DOHH2 (cell line): ENCODE measurements around the gene POMZP3.
"Not testable (repeated sequence)": the region's sequence is repeated elsewhere in the genome, so short reads cannot be mapped to it uniquely, and the experiment has no call there.

Experiments used
- H3F3A ChIP-seq: fragments of 200-600 bp; sonication (generic), shearing (Covaris generic); 2 replicates; pipeline ENCODE4 v1.6.0; 2016; ENCODE audit warnings: antibody characterized with exemption, mild to moderate bottlenecking; ENCODE audit not compliant: control insufficient read depth, insufficient read depth
- H3K27ac ChIP-seq: fragments of 200-600 bp; sonication (generic); 2 replicates; pipeline ENCODE4 v1.5.1; 2014; ENCODE audit warnings: low read depth, mild to moderate bottlenecking, low read length, moderate library complexity
- H3K27me3 ChIP-seq: fragments of 200-600 bp; sonication (generic); 2 replicates; pipeline ENCODE4 v1.6.1; 2014; ENCODE audit warnings: mild to moderate bottlenecking, low read length, mixed read lengths; ENCODE audit not compliant: control insufficient read depth
- H3K36me3 ChIP-seq: fragments of 200-600 bp; sonication (generic); 2 replicates; pipeline ENCODE4 v1.6.1; 2014; ENCODE audit warnings: mild to moderate bottlenecking, low read length, moderate library complexity, mixed read lengths; ENCODE audit not compliant: control insufficient read depth
- H3K4me1 ChIP-seq: fragments of 200-600 bp; sonication (generic); 2 replicates; pipeline ENCODE4 v1.6.1; 2014; ENCODE audit warnings: mild to moderate bottlenecking, low read length, mixed read lengths; ENCODE audit not compliant: control insufficient read depth
- H3K4me2 ChIP-seq: fragments of 200-600 bp; sonication (generic); 2 replicates; pipeline ENCODE4 v1.6.0; 2014; ENCODE audit warnings: mild to moderate bottlenecking, low read length, moderate library complexity
- H3K4me3 ChIP-seq: fragments of 200-600 bp; sonication (generic); 2 replicates; pipeline ENCODE4 v1.5.1; 2014; ENCODE audit warnings: mild to moderate bottlenecking, low read length, mixed read lengths
- H3K79me2 ChIP-seq: fragments of 200-600 bp; sonication (generic); 2 replicates; pipeline ENCODE4 v1.6.1; 2014; ENCODE audit warnings: mild to moderate bottlenecking, low read length, mixed read lengths; ENCODE audit not compliant: control insufficient read depth
- H3K9me2 ChIP-seq: fragments of 200-600 bp; sonication (generic); replicated peaks from 2 replicates; pipeline ENCODE4 v1.6.1; 2014; ENCODE audit warnings: mild to moderate bottlenecking, low read length, mixed read lengths; ENCODE audit not compliant: control insufficient read depth
- H3K9me3 ChIP-seq: fragments of 200-600 bp; sonication (generic); 2 replicates; pipeline ENCODE4 v1.6.1; 2014; ENCODE audit warnings: antibody characterized with exemption, low read length, mixed read lengths; ENCODE audit not compliant: control insufficient read depth, insufficient read depth
- H4K20me1 ChIP-seq: fragments of 200-600 bp; sonication (generic); 2 replicates; pipeline ENCODE4 v1.6.0; 2014; ENCODE audit warnings: low read depth, mild to moderate bottlenecking, antibody characterized with exemption, low read length, moderate library complexity; ENCODE audit not compliant: control insufficient read depth, insufficient read depth
- CTCF ChIP-seq: fragments of 200-600 bp; sonication (generic); IDR thresholded peaks from one replicate; pipeline ENCODE4 v1.5.1; 2014; ENCODE audit warnings: antibody characterized with exemption, mild to moderate bottlenecking, low read depth, low read length; ENCODE audit not compliant: poor library complexity, severe bottlenecking

The POMZP3 gene

GRCh38 chr7:76637061-76637691 is 10.1 kb upstream of the POMZP3 start:
- not testable (repeated sequence) for H3K9me3 ChIP-seq, H3K9me2 ChIP-seq, H4K20me1 ChIP-seq, H3F3A ChIP-seq, H3K27me3 ChIP-seq, H3K4me3 ChIP-seq, H3K4me1 ChIP-seq, H3K36me3 ChIP-seq, H3K27ac ChIP-seq, H3K4me2 ChIP-seq, H3K79me2 ChIP-seq
- TF ChIP-seq CTCF, result peak; percentile 57

- H3K4me1 ChIP-seq, H3K9me3 ChIP-seq, H4K20me1 ChIP-seq, H3K27me3 ChIP-seq, H3K9me2 ChIP-seq, H3K27ac ChIP-seq, H3F3A ChIP-seq: not testable (repeated sequence)
- Histone ChIP-seq H3K36me3 (peaks cover 14% of the 10 kb centered on the region), H3K79me2 (peaks cover 13% of the 10 kb centered on the region), H3K4me3 (peak overlapping the region; percentile 82), H3K4me2 (peak overlapping the region; percentile 76)
These were observed 498 bp downstream of the POMZP3 start for GRCh38 chr7:76626581-76626980.

- not testable (repeated sequence) for H4K20me1 ChIP-seq, H3K27ac ChIP-seq, H3F3A ChIP-seq, H3K36me3 ChIP-seq, H3K9me2 ChIP-seq, H3K27me3 ChIP-seq, H3K4me2 ChIP-seq, H3K4me1 ChIP-seq, H3K4me3 ChIP-seq, H3K9me3 ChIP-seq, H3K79me2 ChIP-seq
These were observed 7.5 kb downstream of the POMZP3 start for GRCh38 chr7:76619439-76620190.

GRCh38 chr7:76613783-76614182 is 13.3 kb downstream of the POMZP3 start:
- peak; percentile 22 for TF ChIP-seq CTCF
- H3K27me3 ChIP-seq, result not testable (repeated sequence)

GRCh38 chr7:76612232-76612631 is 14.8 kb downstream of the POMZP3 start:
- H3K9me2 ChIP-seq, H3K79me2 ChIP-seq, H4K20me1 ChIP-seq, H3K4me2 ChIP-seq, H3F3A ChIP-seq, H3K27me3 ChIP-seq, H3K4me1 ChIP-seq, H3K27ac ChIP-seq, H3K36me3 ChIP-seq, H3K9me3 ChIP-seq, H3K4me3 ChIP-seq: not testable (repeated sequence)

More at GRCh38 chr7:76613783-76614182, 13.3 kb downstream of the POMZP3 start:
- H3F3A ChIP-seq, H3K4me2 ChIP-seq, H3K4me1 ChIP-seq, H3K4me3 ChIP-seq, H4K20me1 ChIP-seq, H3K27ac ChIP-seq, H3K9me3 ChIP-seq, H3K9me2 ChIP-seq, H3K36me3 ChIP-seq, H3K79me2 ChIP-seq: not testable (repeated sequence)

- H3K4me2 ChIP-seq, H3K4me1 ChIP-seq, H3K36me3 ChIP-seq, H3K4me3 ChIP-seq, H3K9me3 ChIP-seq, H4K20me1 ChIP-seq, H3F3A ChIP-seq, H3K27ac ChIP-seq, H3K9me2 ChIP-seq, H3K27me3 ChIP-seq: not testable (repeated sequence)
- peaks cover 17% of the 10 kb centered on the region for H3K79me2 ChIP-seq
These were observed 17.2 kb downstream of the POMZP3 start for GRCh38 chr7:76609864-76610263.

- H3K9me3 ChIP-seq, H3K36me3 ChIP-seq, H3K4me3 ChIP-seq, H3K27ac ChIP-seq, H4K20me1 ChIP-seq, H3F3A ChIP-seq, H3K4me2 ChIP-seq, H3K4me1 ChIP-seq, H3K27me3 ChIP-seq, H3K9me2 ChIP-seq: not testable (repeated sequence)
- peaks cover 17% of the 10 kb centered on the region for H3K79me2 ChIP-seq
These were observed 18.6 kb downstream of the POMZP3 start for GRCh38 chr7:76608469-76608868.
